Parathyroid adenoma (tissue), 2 donors: ENCODE results near the gene PLCB1.

Experiments used
- H2AFZ ChIP-seq: fragments of 300-600 bp; sonication (generic); one replicate; pipeline ENCODE4 v1.7.0; 2017; ENCODE audit warnings: antibody characterized with exemption, mild to moderate bottlenecking
- H3K27ac ChIP-seq: fragments of 300-600 bp; sonication (generic); one replicate; pipeline ENCODE4 v1.7.0; 2017
- H3K27me3 ChIP-seq: fragments of 300-600 bp; sonication (generic); one replicate; pipeline ENCODE4 v1.7.0; 2017; ENCODE audit warnings: low read length; ENCODE audit not compliant: control insufficient read depth, insufficient read depth
- H3K36me3 ChIP-seq: fragments of 300-600 bp; sonication (generic); one replicate; pipeline ENCODE4 v1.7.0; 2017; ENCODE audit warnings: low read length; ENCODE audit not compliant: control insufficient read depth, insufficient read depth
- H3K4me1 ChIP-seq: fragments of 300-600 bp; sonication (generic); one replicate; pipeline ENCODE4 v1.7.0; 2017; ENCODE audit warnings: control low read depth
- H3K4me2 ChIP-seq: fragments of 300-600 bp; sonication (generic); one replicate; pipeline ENCODE4 v1.7.0; 2017; ENCODE audit warnings: low read length
- H3K4me3 ChIP-seq: fragments of 300-600 bp; sonication (generic); one replicate; pipeline ENCODE4 v1.7.0; 2017; ENCODE audit warnings: low read depth, low read length
- H3K79me2 ChIP-seq: fragments of 300-600 bp; sonication (generic); one replicate; pipeline ENCODE4 v1.7.0; 2017; ENCODE audit warnings: control low read depth
- H3K9ac ChIP-seq: fragments of 300-600 bp; sonication (generic); one replicate; pipeline ENCODE4 v1.7.0; 2017; ENCODE audit warnings: mild to moderate bottlenecking
- H3K9me3 ChIP-seq: fragments of 300-600 bp; sonication (generic); one replicate; pipeline ENCODE4 v1.7.0; 2017; ENCODE audit warnings: low read length; ENCODE audit not compliant: control insufficient read depth
- TF ChIP-seq, protein P1 (sequence below): fragments of 300-600 bp; sonication (generic); IDR thresholded peaks from one replicate; pipeline ENCODE4 v1.7.0; 2017; ENCODE audit warnings: antibody characterized with exemption, mild to moderate bottlenecking
- donor health status: primary hyperparathyroidism.

PLCB1 gene

DNA sequence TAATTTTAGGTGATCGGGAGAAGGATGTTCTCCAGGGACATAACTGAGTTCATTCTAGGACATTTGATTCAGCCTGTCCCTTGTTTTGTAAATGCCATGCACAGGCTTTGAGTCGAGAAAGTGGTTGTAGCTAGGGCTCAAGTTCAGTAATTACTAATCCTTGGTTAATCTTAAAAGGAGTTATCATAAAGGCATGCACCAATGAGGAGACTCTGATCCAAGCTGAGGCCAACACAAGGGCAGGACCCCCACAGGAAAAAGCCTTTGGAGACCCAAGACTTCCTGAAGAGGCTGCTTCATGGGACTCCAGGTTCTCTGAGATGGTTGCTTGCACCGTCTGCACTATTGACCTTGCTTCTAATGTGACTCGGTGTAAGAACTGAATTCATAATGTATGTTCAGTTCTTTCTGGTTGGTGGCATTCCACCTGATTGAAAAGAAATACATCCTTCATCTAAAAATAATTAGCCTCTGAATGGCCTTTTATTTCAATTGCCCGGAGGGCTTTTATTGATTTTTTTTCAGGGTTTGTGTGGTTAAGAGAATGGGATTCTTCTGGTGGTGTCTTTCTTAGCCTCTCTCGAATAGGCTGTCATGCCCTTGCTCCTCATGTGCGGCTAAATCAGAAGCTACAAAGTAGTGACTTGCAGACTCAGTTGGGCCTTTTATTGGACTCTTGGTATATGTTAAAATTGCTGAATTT, 735.1 kb downstream of the PLCB1 start:
- no peaks in the 10 kb centered on the region for H3K9me3 ChIP-seq
- H3K27ac ChIP-seq = no peak overlapping the region
- H3K9ac ChIP-seq = no peak overlapping the region
- H3K27me3 ChIP-seq = no peaks in the 10 kb centered on the region
- peaks cover 4% of the 10 kb centered on the region for H3K4me1 ChIP-seq
- H2AFZ ChIP-seq = no peak overlapping the region
- TF ChIP-seq, protein P1, sequence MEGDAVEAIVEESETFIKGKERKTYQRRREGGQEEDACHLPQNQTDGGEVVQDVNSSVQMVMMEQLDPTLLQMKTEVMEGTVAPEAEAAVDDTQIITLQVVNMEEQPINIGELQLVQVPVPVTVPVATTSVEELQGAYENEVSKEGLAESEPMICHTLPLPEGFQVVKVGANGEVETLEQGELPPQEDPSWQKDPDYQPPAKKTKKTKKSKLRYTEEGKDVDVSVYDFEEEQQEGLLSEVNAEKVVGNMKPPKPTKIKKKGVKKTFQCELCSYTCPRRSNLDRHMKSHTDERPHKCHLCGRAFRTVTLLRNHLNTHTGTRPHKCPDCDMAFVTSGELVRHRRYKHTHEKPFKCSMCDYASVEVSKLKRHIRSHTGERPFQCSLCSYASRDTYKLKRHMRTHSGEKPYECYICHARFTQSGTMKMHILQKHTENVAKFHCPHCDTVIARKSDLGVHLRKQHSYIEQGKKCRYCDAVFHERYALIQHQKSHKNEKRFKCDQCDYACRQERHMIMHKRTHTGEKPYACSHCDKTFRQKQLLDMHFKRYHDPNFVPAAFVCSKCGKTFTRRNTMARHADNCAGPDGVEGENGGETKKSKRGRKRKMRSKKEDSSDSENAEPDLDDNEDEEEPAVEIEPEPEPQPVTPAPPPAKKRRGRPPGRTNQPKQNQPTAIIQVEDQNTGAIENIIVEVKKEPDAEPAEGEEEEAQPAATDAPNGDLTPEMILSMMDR = no peak
- H3K4me3 ChIP-seq = no peak overlapping the region
- H3K4me2 ChIP-seq = no peak overlapping the region
- no peaks in the 10 kb centered on the region for H3K79me2 ChIP-seq
- H3K36me3 ChIP-seq = no peaks in the 10 kb centered on the region

DNA sequence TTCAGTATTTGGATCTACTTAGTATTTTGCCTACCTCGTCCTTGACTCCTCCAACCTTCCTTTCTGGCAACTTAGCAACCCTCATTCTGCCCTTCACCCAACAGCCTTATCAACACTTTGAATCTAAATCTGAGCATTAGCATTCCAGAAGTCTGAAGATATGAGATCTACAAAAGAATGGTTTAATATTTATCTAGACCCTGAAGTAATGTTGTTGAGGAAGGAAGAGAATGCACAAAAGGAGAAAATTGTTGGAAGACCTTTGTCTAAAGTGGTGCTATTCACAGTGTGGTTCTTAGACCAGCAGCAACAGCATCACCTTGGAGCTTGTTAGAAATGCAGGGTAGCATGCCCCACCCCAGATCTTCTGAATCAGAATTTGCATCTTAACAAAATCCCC, 738.6 kb downstream of the PLCB1 start:
- TF ChIP-seq, protein P1 = no peak
- no peak overlapping the region for H3K4me3 ChIP-seq
- no peaks in the 10 kb centered on the region for H3K79me2 ChIP-seq
- no peak overlapping the region for H3K27ac ChIP-seq
- no peaks in the 10 kb centered on the region for H3K27me3 ChIP-seq
- H3K9me3 ChIP-seq = no peaks in the 10 kb centered on the region
- H3K9ac ChIP-seq = no peak overlapping the region
- H3K4me1 ChIP-seq = peaks cover 4% of the 10 kb centered on the region
- H3K36me3 ChIP-seq = no peaks in the 10 kb centered on the region
- no peak overlapping the region for H2AFZ ChIP-seq
- H3K4me2 ChIP-seq = no peak overlapping the region

DNA sequence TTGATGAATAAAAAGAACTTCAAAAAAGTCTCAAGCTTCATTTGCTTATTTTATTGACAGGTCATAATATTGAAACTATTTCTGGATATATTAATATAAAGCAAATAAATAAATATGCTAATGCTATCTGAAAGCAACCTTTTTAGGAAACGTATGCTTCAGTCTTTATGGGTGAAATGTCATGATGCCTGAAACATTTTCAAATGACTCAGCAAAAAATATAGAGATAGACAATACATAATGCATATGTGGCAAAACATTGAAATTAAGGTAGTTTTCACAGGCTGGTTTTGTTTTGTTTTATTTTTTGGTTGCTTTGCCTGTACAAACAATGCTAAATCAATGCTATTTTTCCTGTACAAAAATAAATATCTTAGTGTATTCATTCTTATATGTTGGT, 742.4 kb downstream of the PLCB1 start:
- Histone ChIP-seq H3K4me3 (no peak overlapping the region), H3K4me2 (no peak overlapping the region), H3K9me3 (no peaks in the 10 kb centered on the region), H3K36me3 (no peaks in the 10 kb centered on the region), H3K4me1 (peaks cover 4% of the 10 kb centered on the region), H3K79me2 (no peaks in the 10 kb centered on the region), H3K9ac (no peak overlapping the region), H2AFZ (no peak overlapping the region), H3K27me3 (no peaks in the 10 kb centered on the region), H3K27ac (no peak overlapping the region)
- TF ChIP-seq, protein P1 = no peak

DNA sequence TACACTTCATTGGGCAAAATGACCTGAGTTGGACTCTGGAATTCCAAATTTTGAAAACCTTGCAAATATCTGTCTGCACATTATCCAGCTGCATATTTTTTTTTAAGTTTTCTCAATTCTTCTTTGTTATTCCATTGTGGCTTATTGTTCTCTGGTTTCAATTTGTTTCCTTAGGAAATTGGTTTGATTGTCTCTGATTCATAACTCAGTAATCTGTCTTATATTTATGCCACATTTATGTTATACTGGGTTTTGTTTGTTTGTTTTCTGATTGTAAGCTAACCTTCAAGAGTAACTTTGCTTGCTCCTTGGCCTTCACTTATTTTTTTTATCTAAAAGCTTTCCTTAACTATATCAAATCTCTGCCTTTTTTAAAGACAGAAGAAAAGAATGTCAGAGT, 743.5 kb downstream of the PLCB1 start:
- H3K9ac ChIP-seq = no peak overlapping the region
- H2AFZ ChIP-seq = no peak overlapping the region
- H3K9me3 ChIP-seq = no peaks in the 10 kb centered on the region
- no peaks in the 10 kb centered on the region for H3K79me2 ChIP-seq
- peaks cover 2% of the 10 kb centered on the region for H3K4me1 ChIP-seq
- H3K36me3 ChIP-seq = no peaks in the 10 kb centered on the region
- no peak overlapping the region for H3K4me2 ChIP-seq
- no peak overlapping the region for H3K27ac ChIP-seq
- TF ChIP-seq, protein P1 = no peak
- H3K4me3 ChIP-seq = no peak overlapping the region
- no peaks in the 10 kb centered on the region for H3K27me3 ChIP-seq

DNA sequence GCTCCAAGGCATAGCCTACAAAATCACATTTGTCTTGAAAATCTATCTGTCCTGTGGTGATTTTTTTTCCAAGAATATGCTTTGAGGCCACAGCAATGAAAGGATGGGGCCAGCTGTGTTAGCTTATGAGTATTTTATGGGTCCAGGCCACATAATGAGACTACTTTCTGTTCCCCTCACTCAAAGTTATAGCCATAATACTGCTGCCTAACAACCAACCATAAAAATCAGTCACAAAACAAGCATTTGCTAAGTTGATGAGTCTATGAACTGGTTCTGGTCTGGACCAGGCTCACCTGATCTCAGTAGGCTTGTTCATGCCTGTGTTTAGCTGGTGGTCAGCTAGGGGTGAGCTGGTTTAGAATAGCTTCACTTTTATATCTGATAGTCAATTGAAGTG, 744.3 kb downstream of the PLCB1 start:
- H3K27me3 ChIP-seq = no peaks in the 10 kb centered on the region
- TF ChIP-seq, protein P1 = no peak
- no peaks in the 10 kb centered on the region for H3K9me3 ChIP-seq
- no peaks in the 10 kb centered on the region for H3K4me1 ChIP-seq
- H3K36me3 ChIP-seq = no peaks in the 10 kb centered on the region
- no peak overlapping the region for H3K27ac ChIP-seq
- no peak overlapping the region for H3K4me2 ChIP-seq
- no peak overlapping the region for H3K4me3 ChIP-seq
- no peaks in the 10 kb centered on the region for H3K79me2 ChIP-seq
- no peak overlapping the region for H2AFZ ChIP-seq
- H3K9ac ChIP-seq = no peak overlapping the region
